ENCODE measurements around the gene CHD9. TPM values are rescaled to one million over a fixed set of nuclear protein-coding genes. Genes with fewer than 3 reads are reported as not detected.

CHD9 gene
- polyA plus RNA-seq, 3 donors, result 15.8 to 26.1 (median 22.5) TPM

- H3K27me3 Mint-ChIP-seq (ENCODE audit: low read depth in 3 of 3), result peaks cover 0 to 2% (median 0%) of the 10 kb centered on the region in 3 donors
- DNase-seq, result no peak
- H4K20me1 ChIP-seq (ENCODE audit: insufficient read depth, low read length), result peaks cover 11% of the 10 kb centered on the region
- H3K4me1 Mint-ChIP-seq, result peaks cover 5% of the 10 kb centered on the region
- no peak for TF ChIP-seq CTCF (IDR thresholded peaks at IDR 0.05)
- no peaks in the 10 kb centered on the region for H3K9me3 Mint-ChIP-seq
- H3K27me3 ChIP-seq (ENCODE audit: control insufficient read depth in 2 of 2, insufficient read depth in 2 of 2, low read length in 2 of 2), result no peaks in the 10 kb centered on the region
- no peak overlapping the region for H3K4me3 ChIP-seq (replicated peaks in 1 of 3; ENCODE audit: low read depth in 2 of 3, low read length in 3 of 3)
- no peaks in the 10 kb centered on the region for H3K4me1 ChIP-seq (ENCODE audit: control insufficient read depth in 1 of 2, insufficient read depth in 2 of 2, low read length in 2 of 2)
- WGBS (ENCODE audit: insufficient coverage), result 94% methylated on average over 3 of the region's 6 CpGs
- H3K27ac Mint-ChIP-seq, result no peak overlapping the region
- no peak overlapping the region for H2AFZ ChIP-seq (ENCODE audit: insufficient read depth, low read depth, low read length, poor library complexity, severe bottlenecking)
- peaks cover 0 to 2% of the 10 kb centered on the region in 2 donors for H3K36me3 ChIP-seq (replicated peaks in 1 of 2; ENCODE audit: control insufficient read depth in 1 of 2, insufficient read depth in 2 of 2, low read length in 2 of 2)
- H3K4me3 Mint-ChIP-seq, result no peak overlapping the region
- H3K27ac ChIP-seq (ENCODE audit: low read depth in 1 of 2, low read length in 2 of 2), result no peak overlapping the region
- no peak overlapping the region for H3K9ac ChIP-seq (ENCODE audit: insufficient read depth, low read length, poor library complexity, severe bottlenecking)
- peaks cover 15% of the 10 kb centered on the region for H3K79me2 ChIP-seq (ENCODE audit: insufficient read depth, low read length)
- intact Hi-C loops (cut with micrococcal nuclease), result no loop called here
- H3K36me3 Mint-ChIP-seq, result peaks cover 5 to 15% of the 10 kb centered on the region in 2 donors
- no peaks in the 10 kb centered on the region for H3K9me3 ChIP-seq (replicated peaks in 1 of 2; ENCODE audit: control insufficient read depth in 1 of 2, insufficient read depth in 1 of 2, low read length in 2 of 2)
- H3K4me2 ChIP-seq (replicated peaks; ENCODE audit: extremely low read depth, low read length, poor library complexity, severe bottlenecking), result no peak overlapping the region
Observed at GRCh38 chr16:53168744-53169143, 114.0 kb downstream of the CHD9 start.

GRCh38 chr16:53172517-53172916, 117.7 kb downstream of the CHD9 start:
- peaks cover 13 to 18% of the 10 kb centered on the region in 2 donors for H3K36me3 Mint-ChIP-seq
- H2AFZ ChIP-seq (ENCODE audit: insufficient read depth, low read depth, low read length, poor library complexity, severe bottlenecking), result no peak overlapping the region
- no peak overlapping the region for H3K27ac Mint-ChIP-seq
- H3K4me1 Mint-ChIP-seq, result peaks cover 5% of the 10 kb centered on the region
- no peak overlapping the region for H3K4me3 ChIP-seq (replicated peaks in 1 of 3; ENCODE audit: low read depth in 2 of 3, low read length in 3 of 3)
- no peak overlapping the region for H3K9ac ChIP-seq (ENCODE audit: insufficient read depth, low read length, poor library complexity, severe bottlenecking)
- no peak for TF ChIP-seq CTCF (IDR thresholded peaks at IDR 0.05)
- no CpG with 5 or more reads among the region's 4 CpGs for WGBS (ENCODE audit: insufficient coverage)
- no peaks in the 10 kb centered on the region for H3K4me1 ChIP-seq (ENCODE audit: control insufficient read depth in 1 of 2, insufficient read depth in 2 of 2, low read length in 2 of 2)
- no peak overlapping the region for H3K27ac ChIP-seq (ENCODE audit: low read depth in 1 of 2, low read length in 2 of 2)
- no peaks in the 10 kb centered on the region for H3K9me3 ChIP-seq (replicated peaks in 1 of 2; ENCODE audit: control insufficient read depth in 1 of 2, insufficient read depth in 1 of 2, low read length in 2 of 2)
- H3K79me2 ChIP-seq (ENCODE audit: insufficient read depth, low read length), result peaks cover 10% of the 10 kb centered on the region
- peaks cover 7 to 20% of the 10 kb centered on the region in 2 donors for H3K36me3 ChIP-seq (replicated peaks in 1 of 2; ENCODE audit: control insufficient read depth in 1 of 2, insufficient read depth in 2 of 2, low read length in 2 of 2)
- no peaks in the 10 kb centered on the region for H3K27me3 ChIP-seq (ENCODE audit: control insufficient read depth in 2 of 2, insufficient read depth in 2 of 2, low read length in 2 of 2)
- H4K20me1 ChIP-seq (ENCODE audit: insufficient read depth, low read length), result peaks cover 11% of the 10 kb centered on the region
- no peak overlapping the region for H3K4me2 ChIP-seq (replicated peaks; ENCODE audit: extremely low read depth, low read length, poor library complexity, severe bottlenecking)
- no peaks in the 10 kb centered on the region for H3K9me3 Mint-ChIP-seq
- intact Hi-C loops (cut with micrococcal nuclease), result no loop called here
- no peak for DNase-seq
- H3K27me3 Mint-ChIP-seq (ENCODE audit: low read depth in 3 of 3), result peaks cover 0 to 2% (median 0%) of the 10 kb centered on the region in 3 donors
- H3K4me3 Mint-ChIP-seq, result no peak overlapping the region
